Endodermal cell (in vitro differentiated cells): Measurements from ENCODE around the gene GRIN2A. TPM values are rescaled to one million over a fixed set of nuclear protein-coding genes. Genes with fewer than 3 reads are reported as not detected.

ENCODE experiments used
- DNase-seq: peaks from one replicate; pipeline ENCODE4 v3.0.0-alpha.2; 2017
- H3K27ac ChIP-seq: 2 replicates; pipeline ENCODE4 v1.5.1; 2013; ENCODE audit warnings: mild to moderate bottlenecking, low read depth, low read length, moderate library complexity
- H3K27me3 ChIP-seq: 2 replicates; pipeline ENCODE4 v1.6.1; 2013; ENCODE audit warnings: mild to moderate bottlenecking, low read length, moderate library complexity; ENCODE audit not compliant: insufficient read depth, control insufficient read depth, poor library complexity, severe bottlenecking
- H3K36me3 ChIP-seq: 2 replicates; pipeline ENCODE4 v1.7.0; 2013; ENCODE audit warnings: mild to moderate bottlenecking, low read length, moderate library complexity; ENCODE audit not compliant: control insufficient read depth, insufficient read depth
- H3K4me1 ChIP-seq: one replicate; pipeline ENCODE4 v1.7.0; 2013; ENCODE audit warnings: low read length; ENCODE audit not compliant: control insufficient read depth, insufficient read depth
- H3K4me3 ChIP-seq: 2 replicates; pipeline ENCODE4 v1.5.1; 2013; ENCODE audit warnings: mild to moderate bottlenecking, low read length, moderate library complexity
- H3K9ac ChIP-seq: 2 replicates; pipeline ENCODE4 v1.6.1; 2013; ENCODE audit warnings: mild to moderate bottlenecking, low read length, moderate library complexity; ENCODE audit not compliant: poor library complexity, severe bottlenecking; ENCODE audit errors: extremely low read depth
- H3K9me3 ChIP-seq: 2 replicates; pipeline ENCODE4 v1.6.1; 2013; ENCODE audit warnings: mild to moderate bottlenecking, low read length, moderate library complexity; ENCODE audit not compliant: control insufficient read depth
- H3K27ac Mint-ChIP-seq: 2 replicates; pipeline ENCODE4 v1.8.0; 2020; ENCODE audit warnings: mixed read lengths
- H3K27me3 Mint-ChIP-seq: 2 replicates; pipeline ENCODE4 v1.8.0; 2021; ENCODE audit warnings: mild to moderate bottlenecking, mixed read lengths; ENCODE audit not compliant: insufficient read depth
- H3K36me3 Mint-ChIP-seq: 2 replicates; pipeline ENCODE4 v1.8.0; 2020; ENCODE audit warnings: low read depth, mixed read lengths
- H3K4me1 Mint-ChIP-seq: 2 replicates; pipeline ENCODE4 v1.8.0; 2020; ENCODE audit warnings: mixed read lengths
- H3K4me3 Mint-ChIP-seq: 2 replicates; pipeline ENCODE4 v1.8.0; 2020; ENCODE audit warnings: mild to moderate bottlenecking, moderate library complexity, mixed read lengths
- H3K9me3 Mint-ChIP-seq: 2 replicates; pipeline ENCODE4 v1.8.0; 2020; ENCODE audit warnings: mild to moderate bottlenecking, mixed read lengths
- CTCF ChIP-seq: fragments of 200-600 bp; sonication (generic); conservative IDR thresholded peaks from 2 replicates; pipeline ENCODE4 v1.5.0; 2021; ENCODE audit warnings: antibody characterized with exemption, mild to moderate bottlenecking
- WGBS, 2 experiments: methylation state at CpG; one replicate each; pipeline versions ENCODE4 v1.1.5 to v1.1.7; 2013; ENCODE audit warnings: missing lambda C conversion rate in 2 of 2, mixed read lengths in 1 of 2; ENCODE audit not compliant: insufficient coverage in 1 of 2, insufficient read length in 1 of 2; 5-methylcytosine and 5-hydroxymethylcytosine counted together
- total RNA-seq, 2 donors: library from RNA; stranded (reverse); fragmentation: NEBNext Ultra II Directional in 1 of 2; extraction: Animal tissue kit (Norgen Biotek cat#: 25700) in 1 of 2; gene quantifications; 2 replicates in 1 of 2; 3 replicates in 1 of 2; pipeline ENCODE4 v1.2.1, GENCODE V29; 2021

Gene GRIN2A
- total RNA-seq, 2 donors from 2014 or later = 1.2 TPM

- Mint-ChIP-seq H3K36me3 (no peaks in the 10 kb centered on the region), H3K9me3 (no peaks in the 10 kb centered on the region), H3K27me3 (peaks cover 69% of the 10 kb centered on the region), H3K4me1 (peaks cover 9% of the 10 kb centered on the region), H3K4me3 (no peak overlapping the region), H3K27ac (no peak overlapping the region)
- Histone ChIP-seq H3K4me1 (no peaks in the 10 kb centered on the region), H3K9me3 (no peaks in the 10 kb centered on the region), H3K4me3 (no peak overlapping the region), H3K27ac (no peak overlapping the region), H3K36me3 (no peaks in the 10 kb centered on the region), H3K9ac (no peak overlapping the region), H3K27me3 (peaks cover 63% of the 10 kb centered on the region)
- WGBS, 2 experiments = 87 to 91% methylated on average over 2 to 3 of the region's 3 CpGs
- no peak for DNase-seq
- TF ChIP-seq CTCF = no peak
Measured at GRCh38 chr16:10126686-10127085, 55.5 kb downstream of the GRIN2A start.

GRCh38 chr16:10123141-10123540, 59.1 kb downstream of the GRIN2A start:
- H3K27ac ChIP-seq = no peak overlapping the region
- H3K36me3 ChIP-seq = no peaks in the 10 kb centered on the region
- H3K4me3 ChIP-seq = no peak overlapping the region
- Mint-ChIP-seq H3K27me3 (peaks cover 53% of the 10 kb centered on the region), H3K27ac (no peak overlapping the region), H3K4me3 (no peak overlapping the region), H3K9me3 (no peaks in the 10 kb centered on the region), H3K36me3 (no peaks in the 10 kb centered on the region), H3K4me1 (peaks cover 14% of the 10 kb centered on the region)
- H3K9ac ChIP-seq = no peak overlapping the region
- WGBS, 2 experiments = 91 to 92% methylated on average over 5 of the region's 5 CpGs
- DNase-seq = no peak
- H3K9me3 ChIP-seq = no peaks in the 10 kb centered on the region
- H3K27me3 ChIP-seq = peaks cover 49% of the 10 kb centered on the region
- no peaks in the 10 kb centered on the region for H3K4me1 ChIP-seq
- no peak for TF ChIP-seq CTCF

- H3K27ac ChIP-seq = no peak overlapping the region
- H3K27me3 ChIP-seq = peaks cover 43% of the 10 kb centered on the region
- Mint-ChIP-seq H3K27ac (no peak overlapping the region), H3K4me3 (no peak overlapping the region), H3K27me3 (peaks cover 55% of the 10 kb centered on the region), H3K36me3 (no peaks in the 10 kb centered on the region), H3K4me1 (peaks cover 14% of the 10 kb centered on the region), H3K9me3 (no peaks in the 10 kb centered on the region)
- H3K4me1 ChIP-seq = no peaks in the 10 kb centered on the region
- H3K9me3 ChIP-seq = no peaks in the 10 kb centered on the region
- WGBS, 2 experiments = 55 to 66% methylated on average over 4 to 6 of the region's 6 CpGs
- no peak overlapping the region for H3K9ac ChIP-seq
- H3K36me3 ChIP-seq = no peaks in the 10 kb centered on the region
- DNase-seq = peak; percentile 68
- TF ChIP-seq CTCF = peak; percentile 77
- H3K4me3 ChIP-seq = no peak overlapping the region
Measured at GRCh38 chr16:10122546-10122945, 59.7 kb downstream of the GRIN2A start.
